NCI-H1105 treated with DMSO at 0.1 percent for 48 hours (cell line): ENCODE data around the gene ERCC2.
"Not testable (repeated sequence)": the region's sequence is repeated elsewhere in the genome, so short reads cannot be mapped to it uniquely, and the experiment has no call there.

Source experiments
- DNase-seq: peaks from one replicate; lab custom pipeline; 2025; lab: John Stamatoyannopoulos, UW

The ERCC2 gene

GRCh38 chr19:45354241-45354842 lies 16.0 kb downstream of the ERCC2 start:
- no peak for DNase-seq

DNA sequence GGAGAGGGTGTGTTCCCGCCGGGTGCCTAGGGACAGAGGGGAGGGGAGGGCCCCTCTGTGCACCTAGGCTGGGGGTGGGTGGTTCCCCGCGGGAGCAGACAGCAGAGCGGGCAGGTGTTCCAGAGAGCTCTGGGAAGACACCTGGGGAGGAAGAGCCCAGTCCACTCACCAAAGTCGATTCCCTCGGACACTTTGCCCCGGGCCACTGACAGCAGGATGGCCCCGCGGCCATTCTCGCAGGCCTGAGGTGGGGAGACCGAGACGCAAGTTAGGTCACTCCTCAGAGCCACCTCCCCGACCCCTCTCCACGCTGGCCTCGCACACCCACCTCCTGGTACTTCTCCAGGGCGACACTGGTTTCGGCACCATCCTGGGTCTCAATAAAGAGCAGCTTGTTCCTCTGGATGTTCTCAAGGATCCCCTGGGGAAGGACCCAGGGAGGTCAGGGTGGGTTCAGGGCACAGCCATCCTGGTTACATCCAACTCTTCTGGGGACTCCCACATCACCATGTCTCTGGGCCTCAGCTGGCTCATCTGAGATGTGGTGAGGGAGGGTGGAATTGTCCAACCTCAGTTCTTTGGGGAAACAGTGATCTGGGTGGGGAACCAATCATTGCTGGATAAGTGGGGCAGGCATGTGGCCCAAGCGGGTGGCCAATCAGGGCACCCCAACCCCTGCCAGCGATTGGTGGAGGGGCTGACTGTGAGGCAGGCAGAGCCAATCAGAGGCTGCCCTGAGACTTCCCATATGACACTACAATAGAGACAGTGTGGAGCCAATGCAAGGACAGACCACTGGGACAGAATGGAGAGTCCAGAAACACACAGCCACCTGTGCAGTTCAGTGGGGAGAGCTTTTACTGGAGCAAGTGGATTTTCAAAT lies 17.2 kb downstream of the ERCC2 start:
- DNase-seq, result no peak

DNA sequence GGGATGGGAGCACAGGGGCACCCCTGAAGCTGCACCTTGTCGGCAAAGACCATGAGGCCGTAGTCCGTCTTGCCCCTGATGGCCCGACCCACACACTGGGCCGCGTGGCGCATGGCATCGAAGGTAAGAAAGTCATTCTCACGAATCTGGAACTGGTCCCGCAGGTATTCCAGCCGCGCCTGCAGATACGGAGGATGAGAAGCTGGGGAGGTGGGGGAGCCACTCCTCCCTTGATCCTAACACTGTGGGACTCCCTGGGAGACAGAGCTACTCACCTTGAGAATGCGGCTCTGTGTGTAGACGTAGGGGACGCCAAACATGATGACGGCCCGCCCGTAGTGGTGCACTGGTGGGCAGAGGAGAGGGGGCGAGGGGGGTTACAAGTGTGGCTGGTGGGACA lies 17.9 kb downstream of the ERCC2 start:
- DNase-seq, result no peak

DNA sequence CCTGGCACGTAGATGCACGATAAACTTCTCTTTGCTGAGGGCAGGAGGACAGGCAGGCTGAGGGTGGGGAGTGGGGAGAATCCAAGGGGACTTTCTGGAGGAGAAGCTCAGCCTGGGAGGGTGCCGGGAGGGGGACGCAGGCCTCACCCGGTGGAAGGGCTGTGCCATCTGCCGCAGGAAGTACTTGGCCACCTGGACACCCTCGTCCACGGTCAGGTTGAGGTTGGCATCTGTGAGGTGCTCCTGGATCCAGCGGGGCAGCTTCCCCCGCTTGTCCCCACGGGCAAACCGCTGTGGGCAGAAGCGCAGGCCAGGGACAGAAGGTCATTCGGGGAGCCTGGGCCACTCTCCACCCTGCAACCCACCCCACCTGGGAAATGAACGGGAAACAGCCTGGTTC lies 18.3 kb downstream of the ERCC2 start:
- no peak for DNase-seq

DNA sequence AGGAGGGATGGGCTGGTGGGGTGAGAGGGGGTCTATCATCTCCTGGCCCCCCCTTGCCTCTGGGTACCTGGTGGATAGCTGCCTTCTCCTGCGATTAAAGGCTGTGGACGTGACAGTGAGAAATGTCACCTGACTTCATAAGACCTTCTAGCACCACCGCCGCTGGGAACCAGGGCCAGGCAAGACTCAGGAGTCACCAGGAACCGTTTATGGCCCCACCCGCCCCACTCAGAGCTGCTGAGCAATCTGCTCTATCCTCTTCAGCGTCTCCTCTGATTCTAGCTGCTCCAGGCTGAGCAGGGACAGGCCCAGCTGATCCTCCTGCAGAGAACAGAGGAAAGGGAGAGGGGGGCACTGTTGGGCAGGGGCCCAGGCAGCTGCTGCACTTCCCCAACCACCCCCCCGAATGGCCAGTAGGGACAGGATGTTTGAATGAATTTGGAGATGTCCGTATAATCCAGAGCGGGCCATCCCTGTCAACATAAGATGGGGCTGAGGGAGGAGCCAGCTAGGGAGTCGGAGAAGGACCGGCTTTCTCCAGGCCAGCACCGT lies 18.9 kb downstream of the ERCC2 start:
- DNase-seq, result no peak

GRCh38 chr19:45350477-45351058 lies 19.8 kb downstream of the ERCC2 start:
- no peak for DNase-seq

DNA sequence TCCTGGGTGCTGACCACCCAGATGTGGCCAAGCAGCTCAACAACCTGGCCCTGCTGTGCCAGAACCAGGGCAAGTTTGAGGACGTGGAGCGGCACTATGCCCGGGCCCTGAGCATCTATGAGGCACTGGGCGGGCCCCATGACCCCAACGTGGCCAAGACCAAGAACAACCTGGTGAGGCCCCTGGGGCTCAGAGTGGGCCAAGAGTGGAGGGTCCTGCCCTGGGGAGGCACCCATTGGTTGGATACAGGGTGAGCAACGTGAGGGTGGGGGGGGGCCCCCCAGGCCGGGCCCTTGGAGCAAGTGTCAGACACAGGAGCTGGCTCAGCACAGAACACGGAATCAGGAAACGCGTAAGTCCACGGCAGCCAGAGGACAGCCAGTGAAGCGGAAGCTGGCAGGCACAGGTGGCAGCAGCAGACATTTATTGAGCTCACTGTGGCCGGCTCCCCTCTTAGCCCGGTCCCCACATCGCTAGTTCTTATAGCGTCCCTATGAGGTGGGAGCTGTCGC lies 20.9 kb downstream of the ERCC2 start:
- no peak for DNase-seq

DNA sequence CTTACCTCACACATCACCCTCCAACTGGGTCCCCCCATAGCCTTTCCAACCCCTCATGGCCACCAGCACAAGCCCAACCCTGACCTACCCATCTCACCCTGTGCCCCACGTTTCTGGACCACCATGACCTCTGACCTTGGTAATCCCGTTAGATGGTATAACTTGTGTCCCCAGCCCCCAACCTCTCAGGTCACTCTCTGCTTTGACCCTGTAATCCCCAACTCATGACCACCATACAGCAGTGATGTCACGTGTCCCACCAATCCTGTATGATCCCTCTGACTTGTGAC lies 21.3 kb downstream of the ERCC2 start:
- no peak for DNase-seq

DNA sequence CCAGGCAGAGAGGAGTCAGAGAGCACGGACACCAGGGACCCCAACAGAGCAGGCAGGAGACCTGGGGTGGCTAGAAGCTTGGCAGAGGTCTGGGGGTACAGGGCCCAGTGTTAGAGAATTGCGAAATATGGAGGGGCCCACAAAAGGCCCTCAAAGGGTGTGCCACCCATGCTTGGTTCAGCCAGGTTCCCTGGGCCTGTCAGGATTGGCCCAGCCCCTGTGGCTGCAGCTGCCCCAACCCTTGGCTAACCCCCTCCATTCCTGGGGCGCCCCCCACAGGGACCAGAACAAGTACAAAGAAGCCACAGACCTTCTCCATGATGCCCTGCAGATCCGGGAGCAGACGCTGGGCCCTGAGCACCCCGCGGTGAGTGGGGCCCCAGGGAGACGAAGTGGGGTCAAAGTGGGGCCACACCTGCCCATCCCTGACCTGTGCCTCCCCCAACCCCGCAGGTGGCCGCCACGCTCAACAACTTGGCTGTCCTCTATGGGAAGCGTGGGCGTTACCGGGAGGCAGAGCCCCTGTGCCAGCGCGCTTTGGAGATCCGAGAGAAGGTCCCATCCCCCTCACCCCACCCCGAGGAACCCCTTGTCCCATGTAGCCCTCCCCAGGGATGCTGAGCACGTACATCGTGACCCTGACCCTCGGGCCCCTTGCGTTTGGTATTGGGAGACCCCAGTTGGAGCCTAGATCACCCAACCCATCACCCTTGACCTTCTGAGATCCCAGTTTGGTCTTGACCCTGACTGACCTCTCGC lies 21.8 kb downstream of the ERCC2 start:
- no peak for DNase-seq

DNA sequence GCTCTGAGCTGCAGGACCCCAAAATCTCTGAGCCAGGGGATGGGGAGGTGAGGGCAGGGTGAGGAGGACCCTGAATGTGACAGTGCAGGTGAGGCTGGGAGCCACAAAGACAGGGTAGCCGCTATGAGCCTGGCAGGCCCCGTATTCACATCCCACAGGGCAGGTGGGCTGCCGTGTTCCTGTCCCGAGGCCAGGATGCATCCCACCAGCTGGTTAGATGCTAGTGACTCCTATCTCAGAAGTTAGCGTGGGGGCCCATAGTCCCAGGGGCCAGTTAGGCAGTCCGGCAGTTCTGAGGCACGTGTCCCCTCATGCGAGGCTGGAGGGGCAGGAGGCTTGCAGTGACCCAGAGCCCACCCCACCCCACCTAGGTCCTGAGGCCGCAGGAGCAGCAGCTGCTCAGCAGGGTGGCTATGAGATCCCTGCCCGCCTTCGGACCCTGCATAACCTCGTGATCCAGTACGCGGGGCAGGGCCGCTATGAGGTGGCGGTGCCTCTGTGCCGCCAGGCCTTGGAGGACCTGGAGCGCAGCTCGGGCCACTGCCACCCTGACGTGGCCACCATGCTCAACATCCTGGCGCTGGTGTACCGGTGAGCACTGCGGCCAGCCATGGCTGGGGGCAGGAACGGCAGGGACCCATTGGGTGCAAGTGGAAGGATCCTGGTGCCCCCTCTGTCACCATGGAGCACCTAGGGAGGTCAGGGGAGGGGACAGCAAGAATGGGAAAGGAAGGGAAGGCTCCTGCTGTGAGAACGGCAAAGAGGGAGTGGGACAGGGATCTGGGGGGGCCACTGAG lies 22.6 kb downstream of the ERCC2 start:
- no peak for DNase-seq

DNA sequence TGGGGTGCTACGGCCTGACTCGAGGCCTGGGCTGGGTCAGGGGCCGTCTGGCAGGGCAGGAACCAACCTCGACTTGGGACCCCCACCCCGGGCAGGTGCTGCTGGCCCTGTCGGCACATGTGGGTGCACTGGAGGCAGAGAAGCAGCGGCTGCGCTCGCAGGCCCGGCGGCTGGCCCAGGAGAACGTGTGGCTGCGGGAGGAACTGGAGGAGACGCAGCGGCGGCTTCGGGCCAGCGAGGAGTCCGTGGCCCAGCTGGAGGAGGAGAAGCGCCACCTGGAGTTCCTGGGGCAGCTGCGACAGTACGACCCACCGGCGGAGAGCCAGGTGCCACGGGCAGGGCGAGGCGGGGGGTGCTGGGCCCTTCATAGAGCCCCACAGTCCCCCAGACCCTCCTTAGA lies 23.9 kb downstream of the ERCC2 start:
- no peak for DNase-seq

- no peak for DNase-seq
These were observed 24.9 kb downstream of the ERCC2 start for GRCh38 chr19:45345506-45345860.

DNA sequence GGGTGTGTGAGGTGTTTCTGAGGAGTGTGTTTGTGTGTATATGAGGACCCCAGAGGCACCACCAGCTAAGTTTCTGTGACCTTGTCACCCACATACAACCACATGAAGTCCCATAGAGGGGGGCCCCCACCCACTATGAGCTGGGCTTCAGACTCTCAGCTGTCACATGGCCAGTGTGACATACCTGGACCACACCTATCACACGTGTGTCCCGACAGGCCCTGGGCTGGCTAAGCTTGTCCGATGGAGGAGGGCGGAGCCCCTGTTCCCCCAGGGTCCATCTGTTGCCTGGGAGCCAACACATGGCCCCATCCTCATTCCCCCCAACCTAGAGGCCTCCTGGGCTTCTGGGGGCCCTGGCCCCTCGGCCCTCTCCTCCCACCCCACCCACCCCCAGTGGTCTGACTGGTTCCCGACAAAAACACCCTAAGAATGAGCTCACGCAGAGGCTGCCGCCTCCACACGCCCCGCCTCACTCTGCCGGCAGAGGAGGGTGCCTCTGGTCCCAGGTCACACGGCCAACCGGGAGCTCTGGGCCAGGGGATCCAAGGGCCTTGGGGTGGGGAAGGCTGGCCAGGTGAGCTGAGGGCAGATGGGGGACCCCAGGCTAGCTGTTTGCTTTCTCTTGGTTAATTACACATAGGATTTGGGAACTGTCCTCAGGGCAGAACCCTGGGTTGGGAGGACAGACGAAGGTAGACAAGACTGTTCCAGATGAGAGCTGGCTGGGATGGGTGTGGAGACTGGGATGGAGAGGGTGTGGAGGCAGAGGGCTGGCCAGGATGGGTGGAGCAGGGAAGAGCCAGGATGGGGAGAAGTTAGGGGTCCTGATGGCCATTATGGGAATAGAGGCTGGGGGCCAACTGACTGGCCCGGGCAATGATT lies 25.5 kb downstream of the ERCC2 start:
- no peak for DNase-seq

GRCh38 chr19:45342911-45343310 lies 27.5 kb downstream of the ERCC2 start:
- no peak for DNase-seq

GRCh38 chr19:45340899-45341453 lies 29.4 kb downstream of the ERCC2 start:
- no peak for DNase-seq

- DNase-seq, result peak; percentile 44
These were observed 30.0 kb downstream of the ERCC2 start, which contains the start of gene KLC3 for GRCh38 chr19:45340232-45340898. TSS of gene KLC3 (plus strand) at chr19:45340750. CDS start at chr19:45345542, 4,792 bp downstream.

- no peak for DNase-seq
These were observed 30.7 kb downstream of the ERCC2 start for GRCh38 chr19:45339629-45340028.

DNA sequence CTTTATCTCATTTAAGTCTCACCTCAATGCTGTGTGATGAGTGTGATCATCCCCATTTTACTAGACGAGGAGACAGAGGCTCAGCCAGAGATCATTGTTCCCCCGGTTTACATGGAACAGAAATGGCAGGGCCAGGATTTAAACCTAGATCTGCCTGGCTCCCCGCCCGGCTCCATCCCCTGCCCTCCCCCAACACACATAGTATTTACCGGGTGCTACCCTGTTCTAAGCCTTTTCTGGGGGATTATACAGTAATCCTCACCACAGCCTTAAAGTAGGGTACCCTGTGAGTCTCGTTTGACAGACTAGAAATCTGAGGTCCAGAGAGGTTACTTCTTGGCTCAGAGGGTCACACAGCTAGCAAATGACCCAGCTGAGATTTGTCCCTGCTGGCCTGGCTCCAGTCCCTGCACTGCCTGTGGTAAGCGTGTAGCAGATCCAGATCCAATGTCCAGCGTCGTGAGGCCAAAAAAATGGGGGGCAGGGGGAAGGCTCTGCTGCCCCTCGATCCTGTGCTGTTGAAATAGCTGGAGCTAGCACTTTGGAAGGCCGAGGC lies 33.6 kb downstream of the ERCC2 start:
- no peak for DNase-seq

- not testable (repeated sequence) for DNase-seq
These were observed 35.5 kb downstream of the ERCC2 start for GRCh38 chr19:45334881-45335280.
